Hepatocyte (in vitro differentiated cells): Measurements from ENCODE around the gene ADGRA1.

Experiments
- EZH2 ChIP-seq: fragments of 200-600 bp; sonication (generic); IDR thresholded peaks from 2 replicates; pipeline ENCODE4 v1.6.1; 2016; ENCODE audit warnings: antibody characterized with exemption, mild to moderate bottlenecking, borderline replicate concordance
- TF ChIP-seq, protein P1 (sequence below): fragments of 200-600 bp; sonication (generic); IDR thresholded peaks from 2 replicates; pipeline ENCODE4 v1.5.1; 2016; ENCODE audit warnings: antibody characterized with exemption, mild to moderate bottlenecking; ENCODE audit not compliant: poor library complexity

- TF ChIP-seq, protein P1, sequence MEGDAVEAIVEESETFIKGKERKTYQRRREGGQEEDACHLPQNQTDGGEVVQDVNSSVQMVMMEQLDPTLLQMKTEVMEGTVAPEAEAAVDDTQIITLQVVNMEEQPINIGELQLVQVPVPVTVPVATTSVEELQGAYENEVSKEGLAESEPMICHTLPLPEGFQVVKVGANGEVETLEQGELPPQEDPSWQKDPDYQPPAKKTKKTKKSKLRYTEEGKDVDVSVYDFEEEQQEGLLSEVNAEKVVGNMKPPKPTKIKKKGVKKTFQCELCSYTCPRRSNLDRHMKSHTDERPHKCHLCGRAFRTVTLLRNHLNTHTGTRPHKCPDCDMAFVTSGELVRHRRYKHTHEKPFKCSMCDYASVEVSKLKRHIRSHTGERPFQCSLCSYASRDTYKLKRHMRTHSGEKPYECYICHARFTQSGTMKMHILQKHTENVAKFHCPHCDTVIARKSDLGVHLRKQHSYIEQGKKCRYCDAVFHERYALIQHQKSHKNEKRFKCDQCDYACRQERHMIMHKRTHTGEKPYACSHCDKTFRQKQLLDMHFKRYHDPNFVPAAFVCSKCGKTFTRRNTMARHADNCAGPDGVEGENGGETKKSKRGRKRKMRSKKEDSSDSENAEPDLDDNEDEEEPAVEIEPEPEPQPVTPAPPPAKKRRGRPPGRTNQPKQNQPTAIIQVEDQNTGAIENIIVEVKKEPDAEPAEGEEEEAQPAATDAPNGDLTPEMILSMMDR = no peak
- TF ChIP-seq EZH2 = no peak
Observed at GRCh38 chr10:133042061-133042460, 45.7 kb upstream of the ADGRA1 start.
